SH-SY5Y (cell line): ENCODE data around the gene ADCY7.

Source experiments
- GATA2 ChIP-seq: IDR thresholded peaks from 2 replicates; pipeline ENCODE4 v1.6.1; 2011; ENCODE audit warnings: mild to moderate bottlenecking, low read depth, low read length
- GATA3 ChIP-seq: IDR thresholded peaks from 2 replicates; pipeline ENCODE4 v1.6.1; 2011; ENCODE audit warnings: low read depth, mild to moderate bottlenecking, low read length, moderate library complexity

- TF ChIP-seq GATA3: no peak
- no peak for TF ChIP-seq GATA2
Measured at GRCh38 chr16:50322333-50322732, 56.0 kb downstream of the ADCY7 start.
